Measurements from ENCODE around the gene FAM241B.

Gene FAM241B

GRCh38 chr10:69632516-69633199 is 2.6 kb downstream of the FAM241B start:
- no peak for DNase-seq (ENCODE audit: low read depth)
- H3K4me3 ChIP-seq (ENCODE audit: low read depth, low read length) = no peak overlapping the region

GRCh38 chr10:69633673-69634635 is 3.9 kb downstream of the FAM241B start:
- no peak for DNase-seq (ENCODE audit: low read depth)
- H3K4me3 ChIP-seq (ENCODE audit: low read depth, low read length) = no peak overlapping the region

GRCh38 chr10:69634759-69635425 is 4.8 kb downstream of the FAM241B start:
- no peak overlapping the region for H3K4me3 ChIP-seq (ENCODE audit: low read depth, low read length)
- DNase-seq (ENCODE audit: low read depth) = no peak

- no peak for DNase-seq (ENCODE audit: low read depth)
- no peak overlapping the region for H3K4me3 ChIP-seq (ENCODE audit: low read depth, low read length)
Measured at GRCh38 chr10:69635428-69636272, 5.6 kb downstream of the FAM241B start.

GRCh38 chr10:69636273-69636575 is 6.2 kb downstream of the FAM241B start:
- no peak for DNase-seq (ENCODE audit: low read depth)
- H3K4me3 ChIP-seq (ENCODE audit: low read depth, low read length) = no peak overlapping the region

- H3K4me3 ChIP-seq (ENCODE audit: low read depth, low read length) = no peak overlapping the region
- DNase-seq (ENCODE audit: low read depth) = no peak
Measured at GRCh38 chr10:69636626-69637605, 6.9 kb downstream of the FAM241B start.

GRCh38 chr10:69638642-69639041 is 8.6 kb downstream of the FAM241B start:
- DNase-seq (ENCODE audit: low read depth) = no peak
- H3K4me3 ChIP-seq (ENCODE audit: low read depth, low read length) = no peak overlapping the region

GRCh38 chr10:69639291-69640195 is 9.5 kb downstream of the FAM241B start:
- peak; percentile 9 for DNase-seq (ENCODE audit: low read depth)
- H3K4me3 ChIP-seq (ENCODE audit: low read depth, low read length) = no peak overlapping the region

- H3K4me3 ChIP-seq (ENCODE audit: low read depth, low read length) = no peak overlapping the region
- no peak for DNase-seq (ENCODE audit: low read depth)
Measured at GRCh38 chr10:69640196-69640980, 10.3 kb downstream of the FAM241B start.

GRCh38 chr10:69641261-69641980 is 11.4 kb downstream of the FAM241B start:
- no peak overlapping the region for H3K4me3 ChIP-seq (ENCODE audit: low read depth, low read length)
- DNase-seq (ENCODE audit: low read depth) = no peak

- no peak overlapping the region for H3K4me3 ChIP-seq (ENCODE audit: low read depth, low read length)
- no peak for DNase-seq (ENCODE audit: low read depth)
Measured at GRCh38 chr10:69642747-69643146, 12.7 kb downstream of the FAM241B start.

- H3K4me3 ChIP-seq (ENCODE audit: low read depth, low read length) = no peak overlapping the region
- DNase-seq (ENCODE audit: low read depth) = no peak
Measured at GRCh38 chr10:69643779-69644657, 14.0 kb downstream of the FAM241B start.

- H3K4me3 ChIP-seq (ENCODE audit: low read depth, low read length) = no peak overlapping the region
- DNase-seq (ENCODE audit: low read depth) = no peak
Measured at GRCh38 chr10:69644658-69645295, 14.7 kb downstream of the FAM241B start.

- H3K4me3 ChIP-seq (ENCODE audit: low read depth, low read length) = no peak overlapping the region
- no peak for DNase-seq (ENCODE audit: low read depth)
Measured at GRCh38 chr10:69645296-69646184, 15.5 kb downstream of the FAM241B start.

All from skeletal muscle cell (primary cell).